Fibroblast of lung (primary cell): ENCODE data around the gene MYBL2. TPM values are rescaled to one million over a fixed set of nuclear protein-coding genes. Genes with fewer than 3 reads are reported as not detected.

Experiments used
- DNase-seq, 2 donors: peaks; one replicate each; pipeline versions ENCODE4 v3.0.0 to v3.0.0-alpha.2; 2010; ENCODE audit warnings: low read depth in 2 of 2
- H2AFZ ChIP-seq: 2 replicates; pipeline ENCODE4 v1.5.1; 2012; ENCODE audit warnings: low read length, control low read depth, inconsistent platforms
- H3K27ac ChIP-seq: 2 replicates; pipeline ENCODE4 v1.5.1; 2011; ENCODE audit warnings: low read length, control low read depth; ENCODE audit not compliant: insufficient read depth
- H3K27me3 ChIP-seq: 2 replicates; pipeline ENCODE4 v1.5.1; 2011; ENCODE audit warnings: mild to moderate bottlenecking, low read length; ENCODE audit not compliant: control insufficient read depth, insufficient read depth
- H3K36me3 ChIP-seq: 2 replicates; pipeline ENCODE4 v1.5.1; 2011; ENCODE audit warnings: low read length; ENCODE audit not compliant: control insufficient read depth, insufficient read depth
- H3K4me1 ChIP-seq: 2 replicates; pipeline ENCODE4 v1.5.1; 2011; ENCODE audit warnings: low read length; ENCODE audit not compliant: control insufficient read depth, insufficient read depth; ENCODE audit errors: extremely low read depth
- H3K4me2 ChIP-seq: 2 replicates; pipeline ENCODE4 v1.5.1; 2011; ENCODE audit warnings: low read length, control low read depth; ENCODE audit not compliant: insufficient read depth; ENCODE audit errors: extremely low read depth
- H3K4me3 ChIP-seq, 4 experiments: fragments of 200-600 bp in 1 of 4; sonication (generic) in 1 of 4; replicated peaks in 1 of 4; 2 replicates each; pipeline ENCODE4 v1.5.1; 2011 to 2016; ENCODE audit warnings: low read length in 4 of 4, low read depth in 3 of 4, mild to moderate bottlenecking in 3 of 4, control low read depth in 2 of 4, inconsistent platforms in 1 of 4, mixed read lengths in 1 of 4; ENCODE audit not compliant: insufficient read depth in 1 of 4; ENCODE audit errors: control extremely low read depth in 1 of 4
- H3K79me2 ChIP-seq: 2 replicates; pipeline ENCODE4 v1.5.1; 2012; ENCODE audit warnings: mild to moderate bottlenecking, low read length, inconsistent platforms; ENCODE audit not compliant: control insufficient read depth, insufficient read depth
- H3K9ac ChIP-seq: 2 replicates; pipeline ENCODE4 v1.5.1; 2011; ENCODE audit warnings: mild to moderate bottlenecking, low read length, control low read depth; ENCODE audit not compliant: insufficient read depth
- H3K9me3 ChIP-seq: 2 replicates; pipeline ENCODE4 v1.5.1; 2012; ENCODE audit warnings: low read depth, low read length; ENCODE audit not compliant: control insufficient read depth, insufficient read depth
- H4K20me1 ChIP-seq: 2 replicates; pipeline ENCODE4 v1.5.1; 2011; ENCODE audit warnings: low read length; ENCODE audit not compliant: control insufficient read depth, insufficient read depth; ENCODE audit errors: extremely low read depth
- CTCF ChIP-seq, 2 donors: IDR thresholded peaks in 1 of 2; conservative IDR thresholded peaks in 1 of 2; 1 replicate in 1 of 2; 2 replicates in 1 of 2; pipeline ENCODE4 v1.5.1; 2011 to 2012; ENCODE audit warnings: low read length in 2 of 2, control low read depth in 1 of 2, inconsistent platforms in 1 of 2, low read depth in 1 of 2, mild to moderate bottlenecking in 1 of 2
- EZH2 ChIP-seq: IDR thresholded peaks from 2 replicates; pipeline ENCODE4 v1.5.1; 2012; ENCODE audit warnings: low read length, control low read depth, mild to moderate bottlenecking; ENCODE audit errors: missing control alignments
- polyA minus RNA-seq: library from RNA; depleted of rRNA, polyadenylated mRNA; stranded (reverse); fragments of >200 nt; gene quantifications from 2 replicates; pipeline ENCODE4 v1.2.3, GENCODE V29; 2011; ENCODE audit warnings: low replicate concordance
- polyA plus RNA-seq, 2 donors: library from polyadenylated mRNA; depleted of rRNA in 1 of 2; stranded (reverse) in 1 of 2; unstranded in 1 of 2; fragments of >200 nt; gene quantifications; 2 replicates each; pipeline ENCODE4 v1.2.1, GENCODE V29; 2011 to 2012; ENCODE audit warnings: missing spikeins in 1 of 2
- total RNA-seq: library from RNA; depleted of rRNA; stranded (reverse); fragments of >200 nt; gene quantifications from 2 replicates; pipeline ENCODE4 v1.2.1, GENCODE V29; 2014

MYBL2 gene
- total RNA-seq (0.26 and 1.2 TPM in 2 replicates), polyA plus RNA-seq (2.7 and 7.8 TPM in 2 replicates), polyA minus RNA-seq (15.8 and 43.5 TPM in 2 replicates)
- 9.3 and 27.4 TPM in 2 replicates for polyA plus RNA-seq (2012)

- Histone ChIP-seq H3K27ac (no peak within 1 kb of the TSS), H3K9ac (peak within 1 kb of the TSS; percentile 16), H3K4me3 (peak within 1 kb of the TSS; percentile 35 to 50 (median 38)), H4K20me1 (no peaks in the 10 kb centered on the region), H3K4me2 (peak within 1 kb of the TSS; percentile 90), H3K27me3 (no peaks in the 10 kb centered on the region), H3K36me3 (no peaks in the 10 kb centered on the region), H3K9me3 (no peaks in the 10 kb centered on the region), H3K4me1 (no peaks in the 10 kb centered on the region), H2AFZ (peak within 1 kb of the TSS; percentile 69), H3K79me2 (no peaks in the 10 kb centered on the region)
- no peak for TF ChIP-seq EZH2
- TF ChIP-seq CTCF (conservative IDR thresholded peaks at IDR 0.05 in 1 of 2, IDR thresholded peaks at IDR 0.05 in 1 of 2; ENCODE audit: low read depth in 1 of 2, low read length in 2 of 2), result no peak
- peak; percentile 38 to 51 for DNase-seq
These were observed at the start of gene MYBL2 for GRCh38 chr20:43666376-43667328. TSS of gene MYBL2 (plus strand) at chr20:43667114. CDS start at chr20:43667284, 170 bp downstream.

- no peak overlapping the region for H2AFZ ChIP-seq
- H3K4me3 ChIP-seq, result no peak overlapping the region
- no peaks in the 10 kb centered on the region for H3K36me3 ChIP-seq
- H3K27me3 ChIP-seq, result no peaks in the 10 kb centered on the region
- H3K9ac ChIP-seq, result no peak overlapping the region
- DNase-seq, result no peak
- H3K27ac ChIP-seq, result no peak overlapping the region
- no peaks in the 10 kb centered on the region for H3K9me3 ChIP-seq
- no peaks in the 10 kb centered on the region for H3K4me1 ChIP-seq
- TF ChIP-seq CTCF (conservative IDR thresholded peaks at IDR 0.05 in 1 of 2, IDR thresholded peaks at IDR 0.05 in 1 of 2; ENCODE audit: low read depth in 1 of 2, low read length in 2 of 2) (no peak), EZH2 (no peak)
- no peaks in the 10 kb centered on the region for H3K79me2 ChIP-seq
- no peak overlapping the region for H3K4me2 ChIP-seq
- H4K20me1 ChIP-seq, result no peaks in the 10 kb centered on the region
These were observed 35.3 kb upstream of the MYBL2 start for GRCh38 chr20:43631598-43631997.

GRCh38 chr20:43636429-43636828 is 30.5 kb upstream of the MYBL2 start:
- Histone ChIP-seq H2AFZ (no peak overlapping the region), H3K4me3 (no peak overlapping the region), H3K4me2 (no peak overlapping the region), H3K79me2 (no peaks in the 10 kb centered on the region), H3K4me1 (no peaks in the 10 kb centered on the region), H3K36me3 (peaks cover 2% of the 10 kb centered on the region), H3K9me3 (no peaks in the 10 kb centered on the region), H3K27ac (no peak overlapping the region), H3K9ac (no peak overlapping the region), H3K27me3 (no peaks in the 10 kb centered on the region), H4K20me1 (no peaks in the 10 kb centered on the region)
- no peak for DNase-seq
- TF ChIP-seq EZH2 (no peak), CTCF (conservative IDR thresholded peaks at IDR 0.05 in 1 of 2, IDR thresholded peaks at IDR 0.05 in 1 of 2; ENCODE audit: low read depth in 1 of 2, low read length in 2 of 2) (no peak)
